GM23338 (cell line): ENCODE data around the gene TIMM22. TPM values are rescaled to one million over a fixed set of nuclear protein-coding genes. Genes with fewer than 3 reads are reported as not detected.

Experiments
- ATAC-seq: fragments of 200-7000 bp; cut with Tn5 transposase; 3 replicates; pipeline ENCODE4 v1.9.1; 2020
- DNase-seq: peaks from one replicate; pipeline ENCODE4 v3.0.0-alpha.2; 2015; ENCODE audit warnings: low spot score
- H2AFZ ChIP-seq: fragments of 200-600 bp; sonication (generic); 2 replicates; pipeline ENCODE4 v1.8.0; 2016; ENCODE audit warnings: antibody characterized with exemption, mild to moderate bottlenecking, moderate library complexity
- H3F3A ChIP-seq: fragments of 200-600 bp; sonication (generic); replicated peaks from 2 replicates; pipeline ENCODE4 v1.8.0; 2017; ENCODE audit warnings: antibody characterized with exemption, mixed run types, low read depth
- H3K27ac ChIP-seq: fragments of 200-600 bp; sonication (generic); 2 replicates; pipeline ENCODE4 v1.6.1; 2016; ENCODE audit warnings: low read depth
- H3K27me3 ChIP-seq: fragments of 200-600 bp; sonication (generic); 2 replicates; pipeline ENCODE4 v1.8.0; 2016; ENCODE audit warnings: mild to moderate bottlenecking, mixed run types, moderate library complexity; ENCODE audit not compliant: insufficient read depth
- H3K36me3 ChIP-seq: fragments of 200-600 bp; sonication (generic); 2 replicates; pipeline ENCODE4 v1.8.0; 2016; ENCODE audit warnings: mild to moderate bottlenecking; ENCODE audit not compliant: insufficient read depth
- H3K4me1 ChIP-seq: fragments of 200-600 bp; sonication (generic); 2 replicates; pipeline ENCODE4 v1.8.0; 2016; ENCODE audit warnings: mild to moderate bottlenecking, moderate library complexity; ENCODE audit not compliant: insufficient read depth
- H3K4me2 ChIP-seq: fragments of 200-600 bp; sonication (generic); 2 replicates; pipeline ENCODE4 v1.7.1; 2017; ENCODE audit warnings: mixed run types
- H3K4me3 ChIP-seq: fragments of 200-600 bp; sonication (generic); 2 replicates; pipeline ENCODE4 v1.6.1; 2016; ENCODE audit warnings: mixed run types
- H3K79me2 ChIP-seq: fragments of 200-600 bp; sonication (generic); replicated peaks from 2 replicates; pipeline ENCODE4 v1.8.0; 2017; ENCODE audit warnings: mild to moderate bottlenecking; ENCODE audit not compliant: insufficient read depth
- H3K9me2 ChIP-seq: fragments of 200-600 bp; sonication (generic); 2 replicates; pipeline ENCODE4 v1.8.0; 2017; ENCODE audit not compliant: insufficient read depth
- H4K20me1 ChIP-seq: fragments of 200-600 bp; sonication (generic); replicated peaks from 2 replicates; pipeline ENCODE4 v1.8.0; 2017; ENCODE audit warnings: mild to moderate bottlenecking; ENCODE audit not compliant: insufficient read depth
- H3K27ac Mint-ChIP-seq: 2 replicates; pipeline ENCODE4 v1.8.0; 2020; ENCODE audit warnings: inconsistent platforms, mild to moderate bottlenecking, moderate library complexity, mixed read lengths
- H3K27me3 Mint-ChIP-seq: 3 replicates; pipeline ENCODE4 v1.8.0; 2022; ENCODE audit warnings: low read depth, mild to moderate bottlenecking, moderate library complexity, mixed read lengths, inconsistent platforms; ENCODE audit not compliant: insufficient read depth, poor library complexity
- H3K36me3 Mint-ChIP-seq: 3 replicates; pipeline ENCODE4 v1.8.0; 2021; ENCODE audit warnings: low read depth, mild to moderate bottlenecking, inconsistent platforms, moderate library complexity, mixed read lengths
- H3K4me1 Mint-ChIP-seq: 3 replicates; pipeline ENCODE4 v1.8.0; 2020; ENCODE audit warnings: mild to moderate bottlenecking, inconsistent platforms, mixed read lengths
- H3K4me3 Mint-ChIP-seq: 3 replicates; pipeline ENCODE4 v1.8.0; 2021; ENCODE audit warnings: moderate library complexity, mild to moderate bottlenecking, inconsistent platforms, mixed read lengths
- H3K9me3 Mint-ChIP-seq: 3 replicates; pipeline ENCODE4 v1.8.0; 2020; ENCODE audit warnings: moderate library complexity, mild to moderate bottlenecking, inconsistent platforms, mixed read lengths
- ETS1 ChIP-seq: IDR thresholded peaks from 2 replicates; pipeline ENCODE4 v1.6.1; 2016; ENCODE audit warnings: antibody characterized with exemption
- EZH2 ChIP-seq: fragments of 200-600 bp; sonication (generic); IDR thresholded peaks from one replicate; pipeline ENCODE4 v1.8.0; 2017; ENCODE audit warnings: antibody characterized with exemption, mild to moderate bottlenecking, low read depth; ENCODE audit not compliant: unreplicated experiment
- EZH2phosphoT487 ChIP-seq: fragments of 200-600 bp; sonication (generic); IDR thresholded peaks from one replicate; pipeline ENCODE4 v1.8.1; 2018; ENCODE audit warnings: antibody characterized with exemption; ENCODE audit not compliant: unreplicated experiment
- REST ChIP-seq: IDR thresholded peaks from one replicate; pipeline ENCODE4 v1.6.1; 2018; ENCODE audit warnings: antibody characterized with exemption; ENCODE audit not compliant: unreplicated experiment
- STAT1 ChIP-seq: IDR thresholded peaks from one replicate; pipeline ENCODE4 v1.6.1; 2016; ENCODE audit warnings: antibody characterized with exemption; ENCODE audit not compliant: unreplicated experiment
- ZNF462 ChIP-seq: fragments of 250-450 bp; sonication (Bioruptor Pico); IDR thresholded peaks from 2 replicates; pipeline ENCODE4 v1.5.0; 2020; ENCODE audit warnings: mild to moderate bottlenecking, moderate library complexity
- polyA plus RNA-seq: library from polyadenylated mRNA; unstranded; fragments of >200 nt; fragmentation: Nextera tagmentation; extraction: Ambion mirVana; gene quantifications from 2 replicates; pipeline ENCODE4 v1.2.1, GENCODE V29; 2016
- total RNA-seq: library from RNA; depleted of rRNA; stranded (reverse); fragments of >200 nt; shearing (Covaris generic); gene quantifications from 2 replicates; pipeline ENCODE4 v1.2.3, GENCODE V29; 2014

TIMM22 gene
- total and polyA plus RNA-seq, 2 experiments from 2014 or later, result 21.9 to 24.4 TPM

GRCh38 chr17:957856-958421 is 39.0 kb upstream of the TIMM22 start:
- Histone ChIP-seq H3F3A (peaks cover under 1% of the 10 kb centered on the region; the same call in 1 of the 2 replicates), H3K4me1 (peaks cover 15% of the 10 kb centered on the region), H3K4me3 (no peak overlapping the region), H3K4me2 (no peak overlapping the region; the same call in 1 of the 2 replicates), H4K20me1 (peaks cover 18% of the 10 kb centered on the region), H3K27ac (peak overlapping the region; percentile 83), H3K36me3 (no peaks in the 10 kb centered on the region; the same call in 1 of the 2 replicates), H3K27me3 (no peaks in the 10 kb centered on the region), H3K9me2 (no peaks in the 10 kb centered on the region), H2AFZ (no peak overlapping the region), H3K79me2 (peaks cover 98% of the 10 kb centered on the region)
- DNase-seq (no peak), ATAC-seq (no peak)
- TF ChIP-seq EZH2phosphoT487, result no peak
- TF ChIP-seq ZNF462 (CRISPR knock-in tag), result no peak
- Mint-ChIP-seq H3K27ac (peak overlapping the region; percentile 65; the same call in 1 of the 2 replicates), H3K36me3 (peaks cover 22% of the 10 kb centered on the region), H3K4me3 (no peak overlapping the region; the same call in 2 of the 3 replicates), H3K27me3 (peaks cover 16% of the 10 kb centered on the region), H3K9me3 (no peaks in the 10 kb centered on the region), H3K4me1 (peaks cover 42% of the 10 kb centered on the region)

GRCh38 chr17:958712-959451 is 38.0 kb upstream of the TIMM22 start:
- no peak overlapping the region for H3K4me2 ChIP-seq
- Mint-ChIP-seq H3K9me3 (no peaks in the 10 kb centered on the region), H3K4me3 (no peak overlapping the region; the same call in 2 of the 3 replicates), H3K27me3 (peaks cover 16% of the 10 kb centered on the region), H3K4me1 (peaks cover 47% of the 10 kb centered on the region), H3K27ac (peak overlapping the region; percentile 68; the same call in 1 of the 2 replicates), H3K36me3 (peaks cover 19% of the 10 kb centered on the region)
- ATAC-seq (peak; percentile 19), DNase-seq (peak; percentile 60)
- no peaks in the 10 kb centered on the region for H3K27me3 ChIP-seq
- H3K79me2 ChIP-seq, result peaks cover 98% of the 10 kb centered on the region
- peaks cover 25% of the 10 kb centered on the region for H3K4me1 ChIP-seq
- H2AFZ ChIP-seq, result no peak overlapping the region
- no peaks in the 10 kb centered on the region; the same call in 1 of the 2 replicates for H3K36me3 ChIP-seq
- TF ChIP-seq EZH2phosphoT487 (no peak), EZH2 (no peak), STAT1 (no peak), REST (no peak), ETS1 (no peak)
- peaks cover 7% of the 10 kb centered on the region; the same call in 1 of the 2 replicates for H3F3A ChIP-seq
- peak overlapping the region; percentile 89 for H3K27ac ChIP-seq
- H3K9me2 ChIP-seq, result no peaks in the 10 kb centered on the region
- H4K20me1 ChIP-seq, result peaks cover 23% of the 10 kb centered on the region
- no peak overlapping the region for H3K4me3 ChIP-seq
